GM21723 (cell line): Measurements from ENCODE around the gene HIGD1B.
"Not testable (repeated sequence)": the region's sequence is repeated elsewhere in the genome, so short reads cannot be mapped to it uniquely, and the experiment has no call there.

Experiments
- ATAC-seq: cut with Tn5 transposase; IDR thresholded peaks from one replicate; pipeline ENCODE4 v1.9.1; 2021; ENCODE audit warnings: mild to moderate bottlenecking, moderate library complexity; ENCODE audit not compliant: unreplicated experiment

The HIGD1B gene

GRCh38 chr17:44847586-44847985, at the start of gene HIGD1B:
HIGD1B (plus strand) TSS chr17:44847883; CDS start chr17:44848153, 270 bp downstream.
- no peak for ATAC-seq

GRCh38 chr17:44798356-44798755, 49.3 kb upstream of the HIGD1B start:
- ATAC-seq = no peak

- no peak for ATAC-seq
These were observed 45.8 kb upstream of the HIGD1B start for GRCh38 chr17:44801880-44802279.

GRCh38 chr17:44804302-44805089, 43.2 kb upstream of the HIGD1B start:
- no peak for ATAC-seq

- no peak for ATAC-seq
These were observed 40.4 kb upstream of the HIGD1B start for GRCh38 chr17:44807093-44807816.

- ATAC-seq = no peak
These were observed 39.9 kb upstream of the HIGD1B start for GRCh38 chr17:44807817-44808155.

- ATAC-seq = no peak
These were observed 39.5 kb upstream of the HIGD1B start for GRCh38 chr17:44808156-44808555.

GRCh38 chr17:44808656-44809388, 38.9 kb upstream of the HIGD1B start:
- not testable (repeated sequence) for ATAC-seq

- no peak for ATAC-seq
These were observed 35.4 kb upstream of the HIGD1B start for GRCh38 chr17:44812263-44812662.

GRCh38 chr17:44818508-44818907, 29.2 kb upstream of the HIGD1B start:
- ATAC-seq = not testable (repeated sequence)

GRCh38 chr17:44820631-44821212, 27.0 kb upstream of the HIGD1B start:
- no peak for ATAC-seq

GRCh38 chr17:44825236-44825635, 22.4 kb upstream of the HIGD1B start:
- not testable (repeated sequence) for ATAC-seq

GRCh38 chr17:44826123-44826790, 21.4 kb upstream of the HIGD1B start:
- no peak for ATAC-seq

GRCh38 chr17:44827863-44828262, 19.8 kb upstream of the HIGD1B start:
- ATAC-seq = no peak

- ATAC-seq = no peak
These were observed 18.7 kb upstream of the HIGD1B start for GRCh38 chr17:44828919-44829522.

GRCh38 chr17:44829523-44830358, 17.9 kb upstream of the HIGD1B start, which contains the start of gene GJC1:
GJC1 (minus strand) TSS chr17:44830287; CDS start chr17:44805817, 24,470 bp downstream.
- ATAC-seq = no peak

- no peak for ATAC-seq
These were observed 17.1 kb upstream of the HIGD1B start for GRCh38 chr17:44830359-44831288.

GRCh38 chr17:44831371-44831770, 16.3 kb upstream of the HIGD1B start:
- ATAC-seq = no peak
